ENCODE measurements around the gene TMPRSS13.

DNA sequence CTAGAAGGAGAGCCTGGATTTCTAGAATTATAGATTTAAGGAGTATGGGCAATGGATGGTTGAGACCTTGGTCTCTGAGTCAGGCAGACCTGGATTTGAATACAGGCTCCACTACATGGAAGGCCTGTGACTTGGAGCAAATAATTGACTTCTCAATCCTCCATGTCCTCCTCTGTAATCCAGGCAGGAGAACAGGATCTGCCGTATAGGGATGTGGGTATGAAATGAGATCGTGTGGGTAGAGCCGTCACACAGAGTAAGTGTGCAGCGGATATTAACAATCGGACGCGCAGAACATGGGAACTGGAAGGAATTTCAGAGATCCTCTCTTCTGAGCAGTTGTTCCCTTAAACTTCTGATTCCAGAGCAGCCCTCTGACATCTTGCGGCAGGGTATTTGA is 11.5 kb upstream of the TMPRSS13 start:
- TF ChIP-seq, protein P1, sequence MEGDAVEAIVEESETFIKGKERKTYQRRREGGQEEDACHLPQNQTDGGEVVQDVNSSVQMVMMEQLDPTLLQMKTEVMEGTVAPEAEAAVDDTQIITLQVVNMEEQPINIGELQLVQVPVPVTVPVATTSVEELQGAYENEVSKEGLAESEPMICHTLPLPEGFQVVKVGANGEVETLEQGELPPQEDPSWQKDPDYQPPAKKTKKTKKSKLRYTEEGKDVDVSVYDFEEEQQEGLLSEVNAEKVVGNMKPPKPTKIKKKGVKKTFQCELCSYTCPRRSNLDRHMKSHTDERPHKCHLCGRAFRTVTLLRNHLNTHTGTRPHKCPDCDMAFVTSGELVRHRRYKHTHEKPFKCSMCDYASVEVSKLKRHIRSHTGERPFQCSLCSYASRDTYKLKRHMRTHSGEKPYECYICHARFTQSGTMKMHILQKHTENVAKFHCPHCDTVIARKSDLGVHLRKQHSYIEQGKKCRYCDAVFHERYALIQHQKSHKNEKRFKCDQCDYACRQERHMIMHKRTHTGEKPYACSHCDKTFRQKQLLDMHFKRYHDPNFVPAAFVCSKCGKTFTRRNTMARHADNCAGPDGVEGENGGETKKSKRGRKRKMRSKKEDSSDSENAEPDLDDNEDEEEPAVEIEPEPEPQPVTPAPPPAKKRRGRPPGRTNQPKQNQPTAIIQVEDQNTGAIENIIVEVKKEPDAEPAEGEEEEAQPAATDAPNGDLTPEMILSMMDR (IDR thresholded peaks at IDR 0.05) = no peak
- no peak for TF ChIP-seq POLR2A (IDR thresholded peaks at IDR 0.05)

Data from transverse colon (tissue), 3 donors.